Kidney epithelial cell (primary cell): Measurements from ENCODE around the gene UBE2G1. TPM values are rescaled to one million over a fixed set of nuclear protein-coding genes. Genes with fewer than 3 reads are reported as not detected.

Experiments used
- DNase-seq: peaks from one replicate; pipeline ENCODE4 v3.0.0-alpha.2; 2010; ENCODE audit warnings: low read depth
- H3K27me3 ChIP-seq: 2 replicates; pipeline ENCODE4 v1.6.0; 2011; ENCODE audit warnings: low read length; ENCODE audit not compliant: control insufficient read depth, insufficient read depth
- H3K36me3 ChIP-seq: 2 replicates; pipeline ENCODE4 v1.5.1; 2011; ENCODE audit warnings: low read length; ENCODE audit not compliant: control insufficient read depth, insufficient read depth
- H3K4me3 ChIP-seq: 2 replicates; pipeline ENCODE4 v1.5.1; 2011; ENCODE audit warnings: low read depth, mild to moderate bottlenecking, control low read depth, low read length
- CTCF ChIP-seq: IDR thresholded peaks from 2 replicates; pipeline ENCODE4 v1.5.1; 2011; ENCODE audit warnings: mild to moderate bottlenecking, moderate library complexity, low read length, control low read depth, inconsistent platforms; ENCODE audit not compliant: insufficient read depth, poor library complexity, severe bottlenecking
- total RNA-seq: library from RNA; depleted of rRNA; stranded (reverse); fragments of >200 nt; gene quantifications from 2 replicates; pipeline ENCODE4 v1.2.3, GENCODE V29; 2015

UBE2G1 gene
- total RNA-seq, 1 donor from 2014 or later: 57.3 TPM

GRCh38 chr17:4334776-4335584 lies 31.5 kb downstream of the UBE2G1 start:
- H3K36me3 ChIP-seq: no peaks in the 10 kb centered on the region
- TF ChIP-seq CTCF: no peak
- H3K27me3 ChIP-seq: no peaks in the 10 kb centered on the region
- no peak for DNase-seq
- H3K4me3 ChIP-seq: no peak overlapping the region

DNA sequence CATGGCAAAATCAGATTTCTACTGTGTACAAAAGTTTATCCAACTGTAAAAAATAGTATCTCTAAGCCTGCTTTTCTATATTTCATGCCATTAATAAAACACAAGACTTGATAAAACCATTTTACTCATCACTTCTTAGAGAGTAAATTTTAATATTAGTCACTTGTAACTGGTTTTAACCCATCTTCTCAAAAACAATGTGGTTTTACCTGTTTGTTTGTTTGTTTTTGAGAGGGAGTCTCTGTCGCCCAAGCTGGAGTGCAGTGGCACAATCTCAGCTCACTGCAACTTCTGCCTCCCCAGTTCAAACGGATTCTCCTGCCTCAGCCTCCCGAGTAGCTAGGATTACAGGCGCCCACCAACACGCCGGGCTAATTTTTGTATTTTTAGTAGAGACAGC lies 32.1 kb downstream of the UBE2G1 start:
- Histone ChIP-seq H3K27me3 (no peaks in the 10 kb centered on the region), H3K4me3 (no peak overlapping the region), H3K36me3 (no peaks in the 10 kb centered on the region)
- TF ChIP-seq CTCF: no peak
- DNase-seq: no peak

DNA sequence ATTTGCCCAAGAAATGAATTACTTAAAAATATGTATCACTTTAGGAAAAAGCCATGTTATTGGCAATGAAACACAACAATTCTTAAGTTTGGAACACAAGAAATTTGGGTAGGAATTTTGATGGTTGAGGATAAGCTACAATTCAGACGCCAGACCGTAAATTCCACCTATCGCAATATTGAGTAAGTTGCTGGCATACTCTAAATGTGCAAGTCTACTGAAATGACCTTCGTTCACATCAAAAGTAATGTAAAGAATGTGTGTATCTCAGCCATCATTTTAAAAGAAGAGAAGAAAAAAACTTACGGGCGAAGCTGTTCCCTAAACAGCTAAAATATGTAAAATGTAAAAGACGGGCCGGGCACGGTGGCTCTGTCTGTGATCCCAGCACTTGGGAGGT lies 33.4 kb downstream of the UBE2G1 start:
- H3K4me3 ChIP-seq: no peak overlapping the region
- TF ChIP-seq CTCF: no peak
- no peak for DNase-seq
- no peaks in the 10 kb centered on the region for H3K27me3 ChIP-seq
- no peaks in the 10 kb centered on the region for H3K36me3 ChIP-seq

GRCh38 chr17:4332296-4332970 lies 34.0 kb downstream of the UBE2G1 start:
- Histone ChIP-seq H3K36me3 (no peaks in the 10 kb centered on the region), H3K4me3 (no peak overlapping the region), H3K27me3 (no peaks in the 10 kb centered on the region)
- TF ChIP-seq CTCF: no peak
- DNase-seq: no peak

- DNase-seq: no peak
- no peak overlapping the region for H3K4me3 ChIP-seq
- no peak for TF ChIP-seq CTCF
- no peaks in the 10 kb centered on the region for H3K27me3 ChIP-seq
- no peaks in the 10 kb centered on the region for H3K36me3 ChIP-seq
These were observed 34.9 kb downstream of the UBE2G1 start for GRCh38 chr17:4331614-4332013.
